Measurements from ENCODE around the gene AMOTL2.

DNA sequence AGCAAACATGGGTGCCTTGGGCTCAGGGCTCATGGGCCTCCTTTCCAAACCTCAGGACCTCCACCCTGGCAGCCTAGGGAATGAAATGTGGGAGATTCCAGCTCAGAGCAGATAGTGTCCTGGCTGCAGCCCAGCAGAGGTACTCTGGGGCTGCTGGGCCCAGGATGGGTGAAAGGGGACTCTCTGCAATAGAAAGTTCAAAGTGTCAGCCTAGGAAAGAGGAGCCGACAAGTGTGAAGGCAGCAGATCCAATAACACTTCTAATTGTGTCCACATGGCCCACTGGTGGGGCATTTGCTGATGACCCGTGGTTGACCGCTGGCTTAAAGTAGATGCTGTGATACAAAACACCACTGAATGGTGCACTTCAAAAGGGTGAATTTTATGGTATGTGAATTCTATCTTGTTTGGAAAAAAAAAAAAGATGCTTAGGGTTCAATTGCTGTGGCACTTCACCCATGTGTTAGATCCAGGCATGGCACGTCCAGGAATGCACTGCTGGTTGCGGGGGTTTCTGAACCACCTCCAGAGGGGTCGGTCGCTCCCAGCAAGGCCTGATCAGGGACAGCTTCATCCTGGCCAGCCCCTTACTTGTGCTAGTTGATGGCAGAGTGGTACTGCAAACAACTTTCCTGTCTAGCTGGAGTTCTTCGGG, 20.9 kb downstream of the AMOTL2 start:
- no peak for TF ChIP-seq ZEB2 (IDR thresholded peaks at IDR 0.05)
- no peak for TF ChIP-seq ZNF23 (CRISPR knock-in tag; IDR thresholded peaks at IDR 0.05)
- no peak for TF ChIP-seq POLR2AphosphoS5 (IDR thresholded peaks at IDR 0.05; ENCODE audit: control insufficient read depth, insufficient read depth, low read depth, low read length)
- TF ChIP-seq, protein P1, sequence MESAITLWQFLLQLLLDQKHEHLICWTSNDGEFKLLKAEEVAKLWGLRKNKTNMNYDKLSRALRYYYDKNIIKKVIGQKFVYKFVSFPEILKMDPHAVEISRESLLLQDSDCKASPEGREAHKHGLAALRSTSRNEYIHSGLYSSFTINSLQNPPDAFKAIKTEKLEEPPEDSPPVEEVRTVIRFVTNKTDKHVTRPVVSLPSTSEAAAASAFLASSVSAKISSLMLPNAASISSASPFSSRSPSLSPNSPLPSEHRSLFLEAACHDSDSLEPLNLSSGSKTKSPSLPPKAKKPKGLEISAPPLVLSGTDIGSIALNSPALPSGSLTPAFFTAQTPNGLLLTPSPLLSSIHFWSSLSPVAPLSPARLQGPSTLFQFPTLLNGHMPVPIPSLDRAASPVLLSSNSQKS (CRISPR knock-in tag; IDR thresholded peaks at IDR 0.05) = no peak
- TF ChIP-seq ZBTB49 (CRISPR knock-in tag; IDR thresholded peaks at IDR 0.05; ENCODE audit: borderline replicate concordance) = no peak
- no peak for TF ChIP-seq RCOR1 (IDR thresholded peaks at IDR 0.05; ENCODE audit: borderline replicate concordance in 1 of 2, low read depth in 2 of 2, low read length in 2 of 2)
- no peak for TF ChIP-seq SIN3A (IDR thresholded peaks at IDR 0.05; ENCODE audit: borderline replicate concordance in 2 of 2, control insufficient read depth in 1 of 2, low read depth in 2 of 2, low read length in 2 of 2)
- no peak for TF ChIP-seq SAFB (IDR thresholded peaks at IDR 0.05; ENCODE audit: borderline replicate concordance, low read depth, low read length)
- no peak for TF ChIP-seq ZNF232 (CRISPR knock-in tag; IDR thresholded peaks at IDR 0.05)

Data from K562 (cell line).